Loucy (cell line): ENCODE results near the gene LRRC25.
"Not testable (repeated sequence)": the region's sequence is repeated elsewhere in the genome, so short reads cannot be mapped to it uniquely, and the experiment has no call there.

Experiments used
- CTCF ChIP-seq: fragments of 200-600 bp; sonication (generic); conservative IDR thresholded peaks from 2 replicates; pipeline ENCODE4 v1.5.1; 2014; ENCODE audit warnings: mild to moderate bottlenecking, antibody characterized with exemption, low read length
- EZH2phosphoT487 ChIP-seq: fragments of 200-600 bp; IDR thresholded peaks from 2 replicates; pipeline ENCODE4 v1.6.1; 2018; ENCODE audit warnings: antibody characterized with exemption, mild to moderate bottlenecking, moderate library complexity, borderline replicate concordance

DNA sequence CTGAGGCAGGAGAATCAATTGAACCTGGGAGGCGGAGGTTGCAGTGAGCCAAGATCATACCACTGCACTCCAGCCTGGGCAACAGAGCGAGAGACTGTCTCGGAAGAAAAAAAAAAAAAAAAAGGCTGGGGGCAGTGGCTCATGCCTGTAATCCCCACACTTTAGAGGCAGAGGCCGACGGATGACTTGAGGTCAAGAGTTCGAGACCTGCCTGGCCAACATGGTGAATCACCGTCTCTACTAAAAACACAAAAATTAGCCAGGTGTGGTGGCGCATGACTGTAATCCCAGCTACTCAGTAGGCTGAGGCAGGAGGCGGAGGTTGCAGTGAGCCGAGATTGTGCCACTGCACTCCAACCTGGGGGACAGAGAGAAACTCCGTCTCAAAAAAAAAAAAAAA is 13.8 kb downstream of the LRRC25 start:
- TF ChIP-seq CTCF, EZH2phosphoT487: not testable (repeated sequence)
